ENCODE data around the gene RCE1.

The RCE1 gene

GRCh38 chr11:66878474-66878873 is 35.2 kb downstream of the RCE1 start:
- Histone ChIP-seq H3K36me3 (ENCODE audit: control insufficient read depth in 4 of 4, insufficient read depth in 4 of 4, low read length in 3 of 4) (no peaks in the 10 kb centered on the region), H3K4me3 (ENCODE audit: control insufficient read depth in 1 of 7, extremely low read depth in 1 of 7, insufficient read depth in 4 of 7, low read depth in 2 of 7, low read length in 6 of 7) (no peak overlapping the region), H3K9me3 (ENCODE audit: control extremely low read depth in 1 of 5, control insufficient read depth in 4 of 5, insufficient read depth in 2 of 5, low read depth in 1 of 5, low read length in 4 of 5) (no peaks in the 10 kb centered on the region), H3K27ac (ENCODE audit: insufficient read depth in 1 of 2, low read depth in 1 of 2, low read length in 2 of 2, poor library complexity in 1 of 2, severe bottlenecking in 2 of 2) (no peak overlapping the region), H3K27me3 (replicated peaks in 2 of 5; ENCODE audit: control insufficient read depth in 4 of 5, insufficient read depth in 5 of 5, low read length in 4 of 5) (no peaks in the 10 kb centered on the region), H3K4me1 (ENCODE audit: control extremely low read depth in 1 of 4, control insufficient read depth in 4 of 4, insufficient read depth in 4 of 4, low read length in 3 of 4) (peaks cover 9 to 20% (median 18%) of the 10 kb centered on the region in 4 experiments)
- ChIA-PET POLR2A (no interaction called here), CTCF (interaction anchor here (1.0 to 1.2 kb wide), 2 partner anchors 8 to 102 kb away, joined by 3 to 4 read pairs; no protein-coding TSS in a partner anchor)
- DNase-seq, result no peak
- WGBS (ENCODE audit: insufficient coverage), result 97% methylated on average over 8 of the region's 12 CpGs

- DNase-seq, result no peak
- ChIA-PET POLR2A (no interaction called here), CTCF (interaction anchor here (1.2 kb wide), 1 partner anchor 102 kb away, joined by 3 read pairs; no protein-coding TSS in a partner anchor)
- Histone ChIP-seq H3K27ac (ENCODE audit: insufficient read depth in 1 of 2, low read depth in 1 of 2, low read length in 2 of 2, poor library complexity in 1 of 2, severe bottlenecking in 2 of 2) (no peak overlapping the region), H3K4me1 (ENCODE audit: control extremely low read depth in 1 of 4, control insufficient read depth in 4 of 4, insufficient read depth in 4 of 4, low read length in 3 of 4) (peaks cover 9 to 20% (median 18%) of the 10 kb centered on the region in 4 experiments), H3K36me3 (ENCODE audit: control insufficient read depth in 4 of 4, insufficient read depth in 4 of 4, low read length in 3 of 4) (no peaks in the 10 kb centered on the region), H3K9me3 (ENCODE audit: control extremely low read depth in 1 of 5, control insufficient read depth in 4 of 5, insufficient read depth in 2 of 5, low read depth in 1 of 5, low read length in 4 of 5) (no peaks in the 10 kb centered on the region), H3K27me3 (replicated peaks in 2 of 5; ENCODE audit: control insufficient read depth in 4 of 5, insufficient read depth in 5 of 5, low read length in 4 of 5) (no peaks in the 10 kb centered on the region), H3K4me3 (ENCODE audit: control insufficient read depth in 1 of 7, extremely low read depth in 1 of 7, insufficient read depth in 4 of 7, low read depth in 2 of 7, low read length in 6 of 7) (no peak overlapping the region)
- 80% methylated on average over 1 of the region's 7 CpGs for WGBS (ENCODE audit: insufficient coverage)
Measured at GRCh38 chr11:66879000-66879399, 35.8 kb downstream of the RCE1 start.

- ChIA-PET POLR2A (no interaction called here), CTCF (interaction anchor here (0.9 to 2.9 kb wide), 3 partner anchors 12 to 183 kb away, joined by 3 to 8 read pairs (median 3); no protein-coding TSS in a partner anchor)
- peaks cover 9 to 20% (median 18%) of the 10 kb centered on the region in 4 experiments for H3K4me1 ChIP-seq (ENCODE audit: control extremely low read depth in 1 of 4, control insufficient read depth in 4 of 4, insufficient read depth in 4 of 4, low read length in 3 of 4)
- no peaks in the 10 kb centered on the region for H3K9me3 ChIP-seq (ENCODE audit: control extremely low read depth in 1 of 5, control insufficient read depth in 4 of 5, insufficient read depth in 2 of 5, low read depth in 1 of 5, low read length in 4 of 5)
- no peak overlapping the region for H3K4me3 ChIP-seq (ENCODE audit: control insufficient read depth in 1 of 7, extremely low read depth in 1 of 7, insufficient read depth in 4 of 7, low read depth in 2 of 7, low read length in 6 of 7)
- 96% methylated on average over 9 of the region's 9 CpGs for WGBS (ENCODE audit: insufficient coverage)
- DNase-seq, result no peak
- H3K36me3 ChIP-seq (ENCODE audit: control insufficient read depth in 4 of 4, insufficient read depth in 4 of 4, low read length in 3 of 4), result no peaks in the 10 kb centered on the region
- no peaks in the 10 kb centered on the region for H3K27me3 ChIP-seq (replicated peaks in 2 of 5; ENCODE audit: control insufficient read depth in 4 of 5, insufficient read depth in 5 of 5, low read length in 4 of 5)
- H3K27ac ChIP-seq (ENCODE audit: insufficient read depth in 1 of 2, low read depth in 1 of 2, low read length in 2 of 2, poor library complexity in 1 of 2, severe bottlenecking in 2 of 2), result no peak overlapping the region
Measured at GRCh38 chr11:66879583-66879982, 36.3 kb downstream of the RCE1 start.

- H3K4me3 ChIP-seq (ENCODE audit: control insufficient read depth in 1 of 7, extremely low read depth in 1 of 7, insufficient read depth in 4 of 7, low read depth in 2 of 7, low read length in 6 of 7), result no peak overlapping the region
- no peak overlapping the region for H3K27ac ChIP-seq (ENCODE audit: insufficient read depth in 1 of 2, low read depth in 1 of 2, low read length in 2 of 2, poor library complexity in 1 of 2, severe bottlenecking in 2 of 2)
- DNase-seq, result no peak
- over 99% methylated on average over 8 of the region's 8 CpGs for WGBS (ENCODE audit: insufficient coverage)
- H3K36me3 ChIP-seq (ENCODE audit: control insufficient read depth in 4 of 4, insufficient read depth in 4 of 4, low read length in 3 of 4), result no peaks in the 10 kb centered on the region
- H3K9me3 ChIP-seq (ENCODE audit: control extremely low read depth in 1 of 5, control insufficient read depth in 4 of 5, insufficient read depth in 2 of 5, low read depth in 1 of 5, low read length in 4 of 5), result no peaks in the 10 kb centered on the region
- CTCF ChIA-PET, result interaction anchor here (0.9 to 3.4 kb wide), 5 partner anchors 11 to 185 kb away, joined by 3 to 13 read pairs (median 4); no protein-coding TSS in a partner anchor
- peaks cover 9 to 18% (median 17%) of the 10 kb centered on the region in 4 experiments for H3K4me1 ChIP-seq (ENCODE audit: control extremely low read depth in 1 of 4, control insufficient read depth in 4 of 4, insufficient read depth in 4 of 4, low read length in 3 of 4)
- no peaks in the 10 kb centered on the region for H3K27me3 ChIP-seq (replicated peaks in 2 of 5; ENCODE audit: control insufficient read depth in 4 of 5, insufficient read depth in 5 of 5, low read length in 4 of 5)
- POLR2A ChIA-PET, result no interaction called here
Measured at GRCh38 chr11:66879999-66880398, 36.8 kb downstream of the RCE1 start.

GRCh38 chr11:66880496-66881450 is 37.5 kb downstream of the RCE1 start:
- ChIA-PET POLR2A (no interaction called here), CTCF (interaction anchor here (0.7 to 4.1 kb wide), 15 partner anchors 8 to 186 kb away, joined by 3 to 22 read pairs (median 3); no protein-coding TSS in a partner anchor)
- no peak overlapping the region for H3K27ac ChIP-seq (ENCODE audit: insufficient read depth in 1 of 2, low read depth in 1 of 2, low read length in 2 of 2, poor library complexity in 1 of 2, severe bottlenecking in 2 of 2)
- DNase-seq, result peak in 2 of 3 donors; percentile 45 to 53
- H3K36me3 ChIP-seq (ENCODE audit: control insufficient read depth in 4 of 4, insufficient read depth in 4 of 4, low read length in 3 of 4), result no peaks in the 10 kb centered on the region
- H3K9me3 ChIP-seq (ENCODE audit: control extremely low read depth in 1 of 5, control insufficient read depth in 4 of 5, insufficient read depth in 2 of 5, low read depth in 1 of 5, low read length in 4 of 5), result no peaks in the 10 kb centered on the region
- peak overlapping the region in 1 of 7 experiments; percentile 34 for H3K4me3 ChIP-seq (ENCODE audit: control insufficient read depth in 1 of 7, extremely low read depth in 1 of 7, insufficient read depth in 4 of 7, low read depth in 2 of 7, low read length in 6 of 7)
- WGBS (ENCODE audit: insufficient coverage), result 28% methylated on average over 14 of the region's 14 CpGs
- H3K4me1 ChIP-seq (ENCODE audit: control extremely low read depth in 1 of 4, control insufficient read depth in 4 of 4, insufficient read depth in 4 of 4, low read length in 3 of 4), result peaks cover 9 to 18% (median 17%) of the 10 kb centered on the region in 4 experiments
- no peaks in the 10 kb centered on the region for H3K27me3 ChIP-seq (replicated peaks in 2 of 5; ENCODE audit: control insufficient read depth in 4 of 5, insufficient read depth in 5 of 5, low read length in 4 of 5)

- Histone ChIP-seq H3K27ac (ENCODE audit: insufficient read depth in 1 of 2, low read depth in 1 of 2, low read length in 2 of 2, poor library complexity in 1 of 2, severe bottlenecking in 2 of 2) (no peak overlapping the region), H3K4me1 (ENCODE audit: control extremely low read depth in 1 of 4, control insufficient read depth in 4 of 4, insufficient read depth in 4 of 4, low read length in 3 of 4) (peaks cover 9 to 18% (median 17%) of the 10 kb centered on the region in 4 experiments), H3K4me3 (ENCODE audit: control insufficient read depth in 1 of 7, extremely low read depth in 1 of 7, insufficient read depth in 4 of 7, low read depth in 2 of 7, low read length in 6 of 7) (no peak overlapping the region), H3K36me3 (ENCODE audit: control insufficient read depth in 4 of 4, insufficient read depth in 4 of 4, low read length in 3 of 4) (no peaks in the 10 kb centered on the region), H3K9me3 (ENCODE audit: control extremely low read depth in 1 of 5, control insufficient read depth in 4 of 5, insufficient read depth in 2 of 5, low read depth in 1 of 5, low read length in 4 of 5) (no peaks in the 10 kb centered on the region), H3K27me3 (replicated peaks in 2 of 5; ENCODE audit: control insufficient read depth in 4 of 5, insufficient read depth in 5 of 5, low read length in 4 of 5) (no peaks in the 10 kb centered on the region)
- no peak for DNase-seq
- ChIA-PET CTCF (interaction anchor here (0.7 to 4.1 kb wide), 16 partner anchors 8 to 186 kb away, joined by 3 to 22 read pairs (median 4); no protein-coding TSS in a partner anchor), POLR2A (no interaction called here)
- 96% methylated on average over 8 of the region's 10 CpGs for WGBS (ENCODE audit: insufficient coverage)
Measured at GRCh38 chr11:66881451-66881835, 38.2 kb downstream of the RCE1 start.
